ENCODE results near the gene ZBTB20.

Gene ZBTB20

GRCh38 chr3:114284644-114285043 lies 862.4 kb downstream of the ZBTB20 start:
- no peak for DNase-seq (ENCODE audit: low spot score)

More at GRCh38 chr3:114284644-114285043, 862.4 kb downstream of the ZBTB20 start:
- no peak for TF ChIP-seq CTCF (IDR thresholded peaks at IDR 0.05; ENCODE audit: extremely low read depth, missing control alignments)

Data from GM20000 (cell line).